Glutamatergic neuron (in vitro differentiated cells): Measurements from ENCODE around the gene CORO2A. TPM values are rescaled to one million over a fixed set of nuclear protein-coding genes. Genes with fewer than 3 reads are reported as not detected.

Source experiments
- DNase-seq: peaks from one replicate; pipeline ENCODE4 v3.0.0; 2022
- H3K27ac Mint-ChIP-seq: one replicate; pipeline ENCODE4 v1.8.0; 2020; ENCODE audit warnings: mild to moderate bottlenecking, mixed read lengths, inconsistent platforms; ENCODE audit not compliant: unreplicated experiment
- H3K27me3 Mint-ChIP-seq: one replicate; pipeline ENCODE4 v1.8.0; 2020; ENCODE audit warnings: mild to moderate bottlenecking, moderate library complexity, mixed read lengths, inconsistent platforms; ENCODE audit not compliant: unreplicated experiment
- H3K36me3 Mint-ChIP-seq: one replicate; pipeline ENCODE4 v1.8.0; 2020; ENCODE audit warnings: mild to moderate bottlenecking, mixed read lengths, inconsistent platforms; ENCODE audit not compliant: unreplicated experiment
- H3K4me1 Mint-ChIP-seq: one replicate; pipeline ENCODE4 v1.8.0; 2020; ENCODE audit warnings: mild to moderate bottlenecking, low read depth, mixed read lengths, inconsistent platforms; ENCODE audit not compliant: unreplicated experiment
- H3K4me3 Mint-ChIP-seq: one replicate; pipeline ENCODE4 v1.8.0; 2020; ENCODE audit warnings: mild to moderate bottlenecking, mixed read lengths, inconsistent platforms; ENCODE audit not compliant: unreplicated experiment
- H3K9me3 Mint-ChIP-seq: one replicate; pipeline ENCODE4 v1.8.0; 2020; ENCODE audit warnings: mild to moderate bottlenecking, moderate library complexity, mixed read lengths, inconsistent platforms; ENCODE audit not compliant: unreplicated experiment
- CTCF ChIP-seq: fragments of 200-600 bp; sonication (generic); IDR thresholded peaks from one replicate; pipeline ENCODE4 v1.5.0; 2021; ENCODE audit not compliant: partially characterized antibody, unreplicated experiment
- microRNA-seq: library from miRNA; unstranded; fragments of <30 nt; microRNA quantifications from one replicate; pipeline ENCODE4, GENCODE V29; 2020; ENCODE audit not compliant: unreplicated experiment
- total RNA-seq: library from RNA; stranded (reverse); fragmentation: NEBNext Ultra II Directional; extraction: Animal tissue kit (Norgen Biotek cat#: 25700); gene quantifications from one replicate; pipeline ENCODE4 v1.2.1, GENCODE V29; 2021; ENCODE audit not compliant: unreplicated experiment

CORO2A gene
- total RNA-seq, 1 donor from 2014 or later: 23.9 TPM

GRCh38 chr9:98075332-98075805 lies 117.1 kb downstream of the CORO2A start:
- Mint-ChIP-seq H3K27ac (no peak overlapping the region), H3K36me3 (no peaks in the 10 kb centered on the region), H3K4me3 (no peak overlapping the region), H3K4me1 (peaks cover 3% of the 10 kb centered on the region), H3K27me3 (no peaks in the 10 kb centered on the region), H3K9me3 (no peaks in the 10 kb centered on the region)
- no peak for TF ChIP-seq CTCF
- no peak for DNase-seq

DNA sequence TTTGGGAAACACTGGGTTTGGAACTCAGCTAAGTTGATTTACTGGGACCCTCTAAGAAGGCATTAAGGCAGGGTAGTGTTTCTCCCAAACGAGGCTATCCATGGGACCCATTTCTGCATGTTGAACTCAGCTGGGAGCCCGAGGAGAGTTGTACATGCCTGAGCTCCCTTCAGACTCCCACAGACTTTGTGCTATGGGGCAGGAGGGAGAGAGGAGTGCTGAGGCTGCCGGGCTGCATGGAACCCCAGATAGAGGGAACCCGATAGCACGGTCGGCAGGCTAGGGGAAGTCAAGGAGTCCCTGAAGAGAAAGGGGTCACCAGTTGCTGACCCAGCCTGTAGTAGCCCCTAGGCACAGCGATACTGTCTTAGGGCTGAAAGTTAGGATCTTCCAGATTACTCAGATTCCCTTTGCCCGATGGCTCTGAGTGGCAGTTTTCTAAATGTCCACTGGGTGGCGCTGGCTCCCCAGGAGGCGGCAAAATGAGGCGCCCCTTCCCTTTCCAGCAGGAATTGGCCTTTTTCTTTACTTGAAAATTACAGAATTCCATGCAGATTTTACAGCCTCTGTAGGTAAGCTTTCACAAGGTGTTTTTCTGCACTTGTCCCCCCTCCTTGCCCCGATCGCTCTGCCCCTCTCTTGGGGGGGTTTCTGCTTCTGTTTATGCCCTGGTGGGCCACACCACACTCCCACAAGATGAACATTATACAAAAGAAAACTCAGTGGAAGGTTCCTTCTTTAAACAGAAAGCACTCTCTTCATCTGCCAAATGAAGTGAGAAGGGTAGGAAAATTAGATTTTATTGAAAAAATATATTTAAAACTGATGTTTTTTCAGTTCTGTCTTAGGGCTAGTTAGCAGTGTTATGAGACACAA lies 118.1 kb downstream of the CORO2A start:
- Mint-ChIP-seq H3K9me3 (no peaks in the 10 kb centered on the region), H3K27ac (no peak overlapping the region), H3K36me3 (no peaks in the 10 kb centered on the region)

DNA sequence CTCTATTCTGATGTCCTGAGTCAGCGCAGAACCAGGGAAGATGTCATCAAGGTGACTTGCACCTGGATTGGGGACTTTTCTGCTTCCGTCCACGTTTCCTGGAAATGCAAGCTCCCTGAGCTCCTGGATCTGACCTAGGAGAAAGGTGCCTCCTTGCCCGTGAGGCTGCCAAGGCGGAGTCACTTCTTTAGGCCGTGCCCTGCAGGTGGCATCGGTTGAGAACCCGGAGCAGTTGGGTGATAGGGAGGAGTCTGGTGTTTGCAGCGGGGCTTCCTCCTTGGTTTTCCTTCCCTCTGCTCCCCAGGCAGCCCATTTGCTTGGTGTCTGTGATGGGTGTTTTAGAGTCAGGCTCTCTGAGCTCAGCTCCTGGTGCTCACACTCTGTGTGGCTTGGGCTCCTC lies 120.7 kb downstream of the CORO2A start:
- Mint-ChIP-seq H3K4me1 (peaks cover 3% of the 10 kb centered on the region), H3K9me3 (no peaks in the 10 kb centered on the region), H3K36me3 (no peaks in the 10 kb centered on the region), H3K27ac (no peak overlapping the region), H3K4me3 (no peak overlapping the region), H3K27me3 (no peaks in the 10 kb centered on the region)
- no peak for DNase-seq
- TF ChIP-seq CTCF: no peak

More for the DNA sequence above, 118.1 kb downstream of the CORO2A start:
- Mint-ChIP-seq H3K4me3 (no peak overlapping the region), H3K4me1 (peaks cover 3% of the 10 kb centered on the region), H3K27me3 (no peaks in the 10 kb centered on the region)
- TF ChIP-seq CTCF: peak; percentile 93
- peak; percentile 85 for DNase-seq

Small RNA genes within 50 kb of the gene (microRNA-seq; reads per million reads assigned to microRNA genes)
- gene MIR6854: not detected

Other genes with a start within 250 kb of the CORO2A start
- gene ANP32B, start 209.3 kb downstream of the CORO2A start, total RNA-seq: 108 TPM
- 22.9 TPM for gene NANS, start 135.9 kb downstream of the CORO2A start, total RNA-seq
- gene TRIM14, start 73.4 kb downstream of the CORO2A start, total RNA-seq: 0.71 TPM
- 7.6 TPM for gene TBC1D2, start 63.0 kb upstream of the CORO2A start, total RNA-seq